ENCODE data around the gene DGKG.
A peak's percentile ranks its signal among the peaks of the same experiment; 100 is the strongest.

Gene DGKG

GRCh38 chr3:186210852-186211500 lies 151.1 kb downstream of the DGKG start:
- Histone ChIP-seq H3K4me3 (ENCODE audit: low read length) (no peak overlapping the region), H3K27me3 (ENCODE audit: control insufficient read depth, insufficient read depth, low read length) (no peaks in the 10 kb centered on the region), H3K27ac (ENCODE audit: low read length) (no peak overlapping the region), H3K9me3 (ENCODE audit: control insufficient read depth, insufficient read depth, low read length) (no peaks in the 10 kb centered on the region), H3K36me3 (ENCODE audit: control insufficient read depth, insufficient read depth, low read length) (no peaks in the 10 kb centered on the region), H3K4me1 (ENCODE audit: control insufficient read depth, insufficient read depth, low read length) (peaks cover 4% of the 10 kb centered on the region)
- WGBS (ENCODE audit: insufficient coverage, insufficient read length), result no CpG with 5 or more reads among the region's 9 CpGs
- DNase-seq (ENCODE audit: low read depth, low spot score), result no peak

- Histone ChIP-seq H3K27me3 (ENCODE audit: control insufficient read depth, insufficient read depth, low read length) (no peaks in the 10 kb centered on the region), H3K4me1 (ENCODE audit: control insufficient read depth, insufficient read depth, low read length) (peaks cover 4% of the 10 kb centered on the region), H3K27ac (ENCODE audit: low read length) (no peak overlapping the region), H3K9me3 (ENCODE audit: control insufficient read depth, insufficient read depth, low read length) (no peaks in the 10 kb centered on the region), H3K4me3 (ENCODE audit: low read length) (no peak overlapping the region), H3K36me3 (ENCODE audit: control insufficient read depth, insufficient read depth, low read length) (no peaks in the 10 kb centered on the region)
- no peak for DNase-seq (ENCODE audit: low read depth, low spot score)
- no CpG with 5 or more reads among the region's 20 CpGs for WGBS (ENCODE audit: insufficient coverage, insufficient read length)
Observed at GRCh38 chr3:186209810-186210752, 152.0 kb downstream of the DGKG start.

DNA sequence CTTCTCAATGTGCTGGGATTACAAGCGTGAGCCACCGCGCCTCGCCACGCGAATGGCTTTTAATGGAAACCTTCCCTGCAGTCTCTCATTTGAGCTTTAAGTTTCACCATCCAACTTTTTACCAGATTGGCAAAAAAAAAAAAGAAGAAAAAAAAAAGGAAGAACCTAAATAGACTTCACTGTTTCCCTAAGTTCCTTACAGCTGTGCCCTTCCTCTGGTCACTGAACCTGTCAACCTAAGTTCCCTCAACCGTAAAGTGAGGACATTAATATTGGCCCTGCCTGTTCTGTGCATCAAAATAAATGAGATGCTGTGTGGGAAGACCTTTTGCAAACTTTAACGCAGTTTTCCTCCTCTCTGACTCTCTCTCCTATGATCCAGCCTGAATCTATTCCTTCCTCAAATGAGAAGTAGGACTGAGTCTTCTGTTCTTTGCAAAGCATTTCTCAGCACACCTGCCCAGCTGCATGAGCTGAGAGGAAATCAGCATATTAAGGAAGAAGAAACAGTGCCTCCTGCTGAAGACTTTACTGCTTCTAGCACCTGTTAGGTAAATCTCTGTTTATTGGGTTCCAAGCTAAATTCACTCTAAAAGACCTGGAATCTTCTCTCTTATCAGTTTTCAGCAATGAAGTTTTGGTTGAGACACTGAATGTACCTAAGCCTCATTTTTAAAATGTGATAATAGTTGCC lies 153.6 kb downstream of the DGKG start:
- DNase-seq (ENCODE audit: low read depth, low spot score), result no peak

GRCh38 chr3:186207515-186207914 lies 154.5 kb downstream of the DGKG start:
- H3K27me3 ChIP-seq (ENCODE audit: control insufficient read depth, insufficient read depth, low read length), result no peaks in the 10 kb centered on the region
- H3K27ac ChIP-seq (ENCODE audit: low read length), result no peak overlapping the region
- H3K36me3 ChIP-seq (ENCODE audit: control insufficient read depth, insufficient read depth, low read length), result no peaks in the 10 kb centered on the region
- no peaks in the 10 kb centered on the region for H3K9me3 ChIP-seq (ENCODE audit: control insufficient read depth, insufficient read depth, low read length)
- H3K4me1 ChIP-seq (ENCODE audit: control insufficient read depth, insufficient read depth, low read length), result peaks cover 4% of the 10 kb centered on the region
- no peak for DNase-seq (ENCODE audit: low read depth, low spot score)
- WGBS (ENCODE audit: insufficient coverage, insufficient read length), result no CpG with 5 or more reads among the region's 3 CpGs
- no peak overlapping the region for H3K4me3 ChIP-seq (ENCODE audit: low read length)

More for the DNA sequence above, 153.6 kb downstream of the DGKG start:
- WGBS (ENCODE audit: insufficient coverage, insufficient read length), result no CpG with 5 or more reads among the region's 8 CpGs
- no peaks in the 10 kb centered on the region for H3K9me3 ChIP-seq (ENCODE audit: control insufficient read depth, insufficient read depth, low read length)
- H3K36me3 ChIP-seq (ENCODE audit: control insufficient read depth, insufficient read depth, low read length), result no peaks in the 10 kb centered on the region
- H3K4me1 ChIP-seq (ENCODE audit: control insufficient read depth, insufficient read depth, low read length), result peaks cover 4% of the 10 kb centered on the region
- H3K27me3 ChIP-seq (ENCODE audit: control insufficient read depth, insufficient read depth, low read length), result no peaks in the 10 kb centered on the region
- H3K4me3 ChIP-seq (ENCODE audit: low read length), result no peak overlapping the region
- H3K27ac ChIP-seq (ENCODE audit: low read length), result no peak overlapping the region

DNA sequence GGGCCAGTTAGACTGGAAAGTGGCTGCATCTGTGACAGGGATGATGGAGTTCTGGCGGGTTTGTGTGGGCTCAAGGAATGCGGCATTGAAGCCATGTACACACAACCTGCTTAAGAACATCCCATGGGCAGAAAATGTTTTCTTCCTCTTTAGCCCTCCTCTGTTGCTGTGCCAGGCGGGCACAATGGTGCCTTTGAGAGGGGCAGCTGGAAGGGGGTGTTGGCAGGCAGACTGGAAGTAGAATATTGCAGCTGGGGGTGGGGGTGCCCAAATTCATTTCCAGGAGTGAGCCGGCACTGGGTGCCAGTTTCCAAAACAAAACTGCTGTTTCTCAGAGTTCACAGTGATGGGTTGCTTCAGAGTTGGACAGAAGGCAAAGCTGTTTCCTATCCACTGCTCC lies 161.3 kb downstream of the DGKG start:
- H3K27me3 ChIP-seq (ENCODE audit: control insufficient read depth, insufficient read depth, low read length), result peaks cover 4% of the 10 kb centered on the region; the same call in 1 of the 2 replicates
- H3K9me3 ChIP-seq (ENCODE audit: control insufficient read depth, insufficient read depth, low read length), result no peaks in the 10 kb centered on the region
- peaks cover 1% of the 10 kb centered on the region; the same call in 1 of the 2 replicates for H3K4me1 ChIP-seq (ENCODE audit: control insufficient read depth, insufficient read depth, low read length)
- WGBS (ENCODE audit: insufficient coverage, insufficient read length), result no CpG with 5 or more reads among the region's 4 CpGs
- no peaks in the 10 kb centered on the region for H3K36me3 ChIP-seq (ENCODE audit: control insufficient read depth, insufficient read depth, low read length)
- no peak for DNase-seq (ENCODE audit: low read depth, low spot score)
- no peak overlapping the region for H3K27ac ChIP-seq (ENCODE audit: low read length)
- H3K4me3 ChIP-seq (ENCODE audit: low read length), result no peak overlapping the region

GRCh38 chr3:186198442-186198841 lies 163.6 kb downstream of the DGKG start:
- WGBS (ENCODE audit: insufficient coverage, insufficient read length), result no CpG with 5 or more reads among the region's 2 CpGs
- H3K36me3 ChIP-seq (ENCODE audit: control insufficient read depth, insufficient read depth, low read length), result no peaks in the 10 kb centered on the region
- peaks cover 1% of the 10 kb centered on the region; the same call in 1 of the 2 replicates for H3K4me1 ChIP-seq (ENCODE audit: control insufficient read depth, insufficient read depth, low read length)
- DNase-seq (ENCODE audit: low read depth, low spot score), result no peak
- H3K9me3 ChIP-seq (ENCODE audit: control insufficient read depth, insufficient read depth, low read length), result no peaks in the 10 kb centered on the region
- no peak overlapping the region for H3K4me3 ChIP-seq (ENCODE audit: low read length)
- H3K27me3 ChIP-seq (ENCODE audit: control insufficient read depth, insufficient read depth, low read length), result peaks cover 6% of the 10 kb centered on the region
- no peak overlapping the region for H3K27ac ChIP-seq (ENCODE audit: low read length)

DNA sequence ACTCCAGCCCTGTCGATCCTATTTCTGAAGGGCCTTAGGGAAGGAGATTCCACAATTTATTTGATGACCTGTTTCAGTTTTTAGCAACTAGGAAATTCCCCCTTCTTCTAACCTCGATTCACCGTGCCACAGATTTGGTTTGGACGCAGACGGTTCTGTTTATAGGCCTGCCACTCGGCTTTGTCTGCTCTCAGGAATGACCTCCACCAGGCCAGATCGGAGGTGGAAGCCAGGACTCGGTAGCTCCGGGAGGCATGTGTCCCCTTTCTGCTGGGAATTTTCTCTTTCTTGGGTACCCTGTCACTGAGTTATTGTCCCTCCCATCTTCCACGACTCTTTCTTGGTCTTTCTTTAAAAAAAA lies 167.6 kb downstream of the DGKG start:
- no peaks in the 10 kb centered on the region for H3K36me3 ChIP-seq (ENCODE audit: control insufficient read depth, insufficient read depth, low read length)
- H3K4me3 ChIP-seq (ENCODE audit: low read length), result no peak overlapping the region; the same call in 1 of the 2 replicates
- H3K27ac ChIP-seq (ENCODE audit: low read length), result no peak overlapping the region
- peaks cover 20% of the 10 kb centered on the region for H3K27me3 ChIP-seq (ENCODE audit: control insufficient read depth, insufficient read depth, low read length)
- no peaks in the 10 kb centered on the region; the same call in 1 of the 2 replicates for H3K4me1 ChIP-seq (ENCODE audit: control insufficient read depth, insufficient read depth, low read length)
- no peak for DNase-seq (ENCODE audit: low read depth, low spot score)
- no peaks in the 10 kb centered on the region for H3K9me3 ChIP-seq (ENCODE audit: control insufficient read depth, insufficient read depth, low read length)
- WGBS (ENCODE audit: insufficient coverage, insufficient read length), result no CpG with 5 or more reads among the region's 10 CpGs

GRCh38 chr3:186193534-186194450 lies 168.2 kb downstream of the DGKG start:
- WGBS (ENCODE audit: insufficient coverage, insufficient read length), result no CpG with 5 or more reads among the region's 75 CpGs
- Histone ChIP-seq H3K36me3 (ENCODE audit: control insufficient read depth, insufficient read depth, low read length) (no peaks in the 10 kb centered on the region), H3K27me3 (ENCODE audit: control insufficient read depth, insufficient read depth, low read length) (peaks cover 20% of the 10 kb centered on the region), H3K4me1 (ENCODE audit: control insufficient read depth, insufficient read depth, low read length) (no peaks in the 10 kb centered on the region; the same call in 1 of the 2 replicates), H3K9me3 (ENCODE audit: control insufficient read depth, insufficient read depth, low read length) (no peaks in the 10 kb centered on the region), H3K27ac (ENCODE audit: low read length) (no peak overlapping the region), H3K4me3 (ENCODE audit: low read length) (peak overlapping the region; percentile 39; the same call in 1 of the 2 replicates)
- DNase-seq (ENCODE audit: low read depth, low spot score), result no peak

GRCh38 chr3:186192823-186193222 lies 169.2 kb downstream of the DGKG start:
- Histone ChIP-seq H3K4me3 (ENCODE audit: low read length) (no peak overlapping the region), H3K36me3 (ENCODE audit: control insufficient read depth, insufficient read depth, low read length) (no peaks in the 10 kb centered on the region), H3K4me1 (ENCODE audit: control insufficient read depth, insufficient read depth, low read length) (no peaks in the 10 kb centered on the region; the same call in 1 of the 2 replicates), H3K9me3 (ENCODE audit: control insufficient read depth, insufficient read depth, low read length) (no peaks in the 10 kb centered on the region), H3K27ac (ENCODE audit: low read length) (no peak overlapping the region), H3K27me3 (ENCODE audit: control insufficient read depth, insufficient read depth, low read length) (peaks cover 20% of the 10 kb centered on the region)
- no peak for DNase-seq (ENCODE audit: low read depth, low spot score)
- no CpG with 5 or more reads among the region's 6 CpGs for WGBS (ENCODE audit: insufficient coverage, insufficient read length)
